HEK293 (cell line): Measurements from ENCODE around the gene KLK10.

Experiments
- AEBP2 ChIP-seq: fragments of 450-650 bp; formaldehyde crosslinking; IDR thresholded peaks from 2 replicates; pipeline ENCODE4 v1.5.1; 2016; ENCODE audit warnings: missing biosample characterization, missing genetic modification characterization, borderline replicate concordance
- BCL11B ChIP-seq: fragments of 450-650 bp; formaldehyde crosslinking; IDR thresholded peaks from 2 replicates; pipeline ENCODE4 v1.5.1; 2016; ENCODE audit warnings: low read depth, missing biosample characterization, missing genetic modification characterization
- OSR2 ChIP-seq: fragments of 450-650 bp; formaldehyde crosslinking; IDR thresholded peaks from 2 replicates; pipeline ENCODE4 v1.5.1; 2016; ENCODE audit warnings: missing biosample characterization, missing genetic modification characterization
- OVOL3 ChIP-seq: fragments of 450-650 bp; formaldehyde crosslinking; IDR thresholded peaks from 2 replicates; pipeline ENCODE4 v1.5.1; 2016; ENCODE audit warnings: missing biosample characterization, missing genetic modification characterization
- SCRT2 ChIP-seq: fragments of 450-650 bp; formaldehyde crosslinking; IDR thresholded peaks from 2 replicates; pipeline ENCODE4 v1.5.1; 2016; ENCODE audit warnings: missing biosample characterization, missing genetic modification characterization
- TCF7L2 ChIP-seq: IDR thresholded peaks from 2 replicates; pipeline ENCODE4 v1.6.1; 2011; ENCODE audit warnings: low read depth, mild to moderate bottlenecking, inconsistent platforms, low read length, moderate library complexity, borderline replicate concordance
- ZBTB1 ChIP-seq: fragments of 450-650 bp; formaldehyde crosslinking; IDR thresholded peaks from 2 replicates; pipeline ENCODE4 v1.5.1; 2016; ENCODE audit warnings: missing biosample characterization, missing genetic modification characterization
- ZBTB20 ChIP-seq: fragments of 450-650 bp; formaldehyde crosslinking; IDR thresholded peaks from 2 replicates; pipeline ENCODE4 v1.5.1; 2016; ENCODE audit warnings: missing biosample characterization, missing genetic modification characterization
- ZNF18 ChIP-seq: fragments of 450-650 bp; formaldehyde crosslinking; IDR thresholded peaks from 2 replicates; pipeline ENCODE4 v1.5.1; 2016; ENCODE audit warnings: missing biosample characterization, missing genetic modification characterization
- ZNF239 ChIP-seq: fragments of 450-650 bp; formaldehyde crosslinking; IDR thresholded peaks from 2 replicates; pipeline ENCODE4 v1.5.1; 2016; ENCODE audit warnings: missing biosample characterization, missing genetic modification characterization
- ZNF24 ChIP-seq: fragments of 450-650 bp; formaldehyde crosslinking; IDR thresholded peaks from 2 replicates; pipeline ENCODE4 v1.5.1; 2016; ENCODE audit warnings: missing biosample characterization, missing genetic modification characterization
- ZNF292 ChIP-seq: fragments of 450-650 bp; formaldehyde crosslinking; IDR thresholded peaks from 2 replicates; pipeline ENCODE4 v1.5.1; 2016; ENCODE audit warnings: low read depth, missing biosample characterization, missing genetic modification characterization, borderline replicate concordance
- ZNF354C ChIP-seq: fragments of 450-650 bp; formaldehyde crosslinking; IDR thresholded peaks from 2 replicates; pipeline ENCODE4 v1.5.1; 2016; ENCODE audit warnings: missing biosample characterization, missing genetic modification characterization, low read depth, borderline replicate concordance
- ZNF416 ChIP-seq: fragments of 450-650 bp; formaldehyde crosslinking; IDR thresholded peaks from 2 replicates; pipeline ENCODE4 v1.5.1; 2016; ENCODE audit warnings: missing biosample characterization, missing genetic modification characterization
- ZNF48 ChIP-seq: fragments of 450-650 bp; formaldehyde crosslinking; IDR thresholded peaks from 2 replicates; pipeline ENCODE4 v1.5.1; 2016; ENCODE audit warnings: missing biosample characterization, missing genetic modification characterization
- ZNF513 ChIP-seq: fragments of 450-650 bp; IDR thresholded peaks from 2 replicates; pipeline ENCODE4 v1.5.1; 2018; ENCODE audit warnings: missing biosample characterization, missing genetic modification characterization
- ZNF530 ChIP-seq: fragments of 450-650 bp; formaldehyde crosslinking; IDR thresholded peaks from 2 replicates; pipeline ENCODE4 v1.5.1; 2016; ENCODE audit warnings: low read depth, missing biosample characterization, missing genetic modification characterization
- ZNF549 ChIP-seq: fragments of 450-650 bp; IDR thresholded peaks from 2 replicates; pipeline ENCODE4 v1.5.1; 2018; ENCODE audit warnings: missing biosample characterization, missing genetic modification characterization, mild to moderate bottlenecking, inconsistent platforms, moderate library complexity
- ZNF677 ChIP-seq: fragments of 450-650 bp; IDR thresholded peaks from 2 replicates; pipeline ENCODE4 v1.5.0; 2018; ENCODE audit warnings: missing biosample characterization, mild to moderate bottlenecking, missing genetic modification characterization, moderate library complexity
- ZNF704 ChIP-seq: fragments of 450-650 bp; formaldehyde crosslinking; IDR thresholded peaks from 2 replicates; pipeline ENCODE4 v1.5.1; 2016; ENCODE audit warnings: missing biosample characterization, missing genetic modification characterization
- ZNF776 ChIP-seq: fragments of 450-650 bp; formaldehyde crosslinking; IDR thresholded peaks from 2 replicates; pipeline ENCODE4 v1.5.0; 2017; ENCODE audit warnings: missing biosample characterization, missing genetic modification characterization, borderline replicate concordance
- ZNF837 ChIP-seq: fragments of 450-650 bp; formaldehyde crosslinking; IDR thresholded peaks from 2 replicates; pipeline ENCODE4 v1.5.1; 2016; ENCODE audit warnings: missing biosample characterization, missing genetic modification characterization
- ZSCAN30 ChIP-seq: fragments of 450-650 bp; IDR thresholded peaks from 2 replicates; pipeline ENCODE4 v1.5.1; 2018; ENCODE audit warnings: missing biosample characterization, mild to moderate bottlenecking, missing genetic modification characterization, moderate library complexity
- TF ChIP-seq, protein P1 (sequence below): fragments of 450-650 bp; formaldehyde crosslinking; IDR thresholded peaks from 2 replicates; pipeline ENCODE4 v1.5.1; 2017; ENCODE audit warnings: missing biosample characterization, missing genetic modification characterization
- TF ChIP-seq, protein P2 (sequence below): fragments of 450-650 bp; formaldehyde crosslinking; IDR thresholded peaks from 2 replicates; pipeline ENCODE4 v1.5.1; 2016; ENCODE audit warnings: missing biosample characterization, missing genetic modification characterization
- TF ChIP-seq, protein P3 (sequence below): fragments of 450-650 bp; formaldehyde crosslinking; IDR thresholded peaks from 2 replicates; pipeline ENCODE4 v1.5.0; 2017; ENCODE audit warnings: missing biosample characterization, missing genetic modification characterization, borderline replicate concordance

The KLK10 gene

DNA sequence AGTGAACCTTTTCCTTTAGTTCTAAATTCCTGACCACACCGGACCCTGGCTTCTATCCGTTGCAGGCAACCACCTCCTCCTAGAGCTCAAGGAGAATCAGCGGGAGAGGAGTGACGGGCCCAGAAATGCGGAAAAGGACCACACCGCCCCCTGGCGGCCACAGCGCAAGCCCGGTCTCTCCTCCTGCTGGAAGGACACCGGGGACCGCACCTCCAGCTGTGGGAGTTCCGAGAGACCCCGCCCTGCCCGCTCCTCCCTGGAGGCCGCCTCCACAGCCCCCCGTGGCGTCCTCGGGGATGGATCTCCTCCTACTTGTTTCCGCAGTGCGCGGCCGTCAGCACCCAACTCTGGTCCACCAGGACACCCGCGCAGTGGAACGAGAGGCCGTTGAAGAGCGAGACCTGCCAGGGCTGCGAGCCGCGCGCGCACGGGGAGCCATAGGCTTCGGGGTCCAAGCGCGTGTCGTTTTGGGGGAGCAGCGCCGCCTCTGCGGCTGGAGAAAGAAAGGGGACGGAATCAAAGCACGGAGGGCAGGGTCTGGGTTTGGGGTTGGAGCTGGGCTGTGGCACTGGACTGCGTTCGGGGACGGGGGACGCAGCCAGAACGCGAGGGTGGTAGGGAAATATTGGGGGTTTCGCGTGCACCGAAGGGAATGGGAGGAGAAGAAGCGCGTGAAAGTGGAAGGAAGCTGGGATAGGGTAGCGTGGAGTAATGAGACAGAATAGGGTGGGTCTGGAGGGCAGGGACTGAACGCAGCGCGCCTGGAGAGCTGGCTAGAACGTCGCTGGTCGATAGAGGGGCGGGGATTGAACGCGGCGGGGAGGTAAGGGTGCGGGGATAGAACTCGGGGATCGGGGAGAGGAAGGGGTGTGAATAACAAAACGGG lies 2.5 kb downstream of the KLK10 start (continued):
- TF ChIP-seq TCF7L2 (no peak), ZNF354C (tag by site-specific recombination) (no peak), ZNF837 (tag by site-specific recombination) (no peak), ZSCAN30 (peak; percentile 69; the same call in 1 of the 2 replicates), SCRT2 (no peak; the same call in 1 of the 2 replicates), ZNF513 (tag by site-specific recombination) (no peak), ZNF776 (tag by site-specific recombination) (no peak), ZBTB20 (peak; percentile 70), ZNF292 (tag by site-specific recombination) (no peak), ZNF239 (tag by site-specific recombination) (no peak), ZNF416 (tag by site-specific recombination) (no peak), ZNF24 (no peak; the same call in 1 of the 2 replicates), ZNF18 (no peak), ZBTB1 (tag by site-specific recombination) (no peak), ZNF677 (tag by site-specific recombination) (no peak), OVOL3 (no peak), ZNF549 (tag by site-specific recombination) (no peak), BCL11B (tag by site-specific recombination) (no peak), ZNF530 (tag by site-specific recombination) (no peak), AEBP2 (tag by site-specific recombination) (no peak), ZNF704 (tag by site-specific recombination) (no peak), ZNF48 (tag by site-specific recombination) (no peak), OSR2 (no peak)
- TF ChIP-seq, protein P1, sequence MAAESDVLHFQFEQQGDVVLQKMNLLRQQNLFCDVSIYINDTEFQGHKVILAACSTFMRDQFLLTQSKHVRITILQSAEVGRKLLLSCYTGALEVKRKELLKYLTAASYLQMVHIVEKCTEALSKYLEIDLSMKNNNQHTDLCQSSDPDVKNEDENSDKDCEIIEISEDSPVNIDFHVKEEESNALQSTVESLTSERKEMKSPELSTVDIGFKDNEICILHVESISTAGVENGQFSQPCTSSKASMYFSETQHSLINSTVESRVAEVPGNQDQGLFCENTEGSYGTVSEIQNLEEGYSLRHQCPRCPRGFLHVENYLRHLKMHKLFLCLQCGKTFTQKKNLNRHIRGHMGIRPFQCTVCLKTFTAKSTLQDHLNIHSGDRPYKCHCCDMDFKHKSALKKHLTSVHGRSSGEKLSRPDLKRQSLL, result 0 out of 2 replicates have a peak, but pooled peaks have one; percentile 18
- TF ChIP-seq, protein P2, sequence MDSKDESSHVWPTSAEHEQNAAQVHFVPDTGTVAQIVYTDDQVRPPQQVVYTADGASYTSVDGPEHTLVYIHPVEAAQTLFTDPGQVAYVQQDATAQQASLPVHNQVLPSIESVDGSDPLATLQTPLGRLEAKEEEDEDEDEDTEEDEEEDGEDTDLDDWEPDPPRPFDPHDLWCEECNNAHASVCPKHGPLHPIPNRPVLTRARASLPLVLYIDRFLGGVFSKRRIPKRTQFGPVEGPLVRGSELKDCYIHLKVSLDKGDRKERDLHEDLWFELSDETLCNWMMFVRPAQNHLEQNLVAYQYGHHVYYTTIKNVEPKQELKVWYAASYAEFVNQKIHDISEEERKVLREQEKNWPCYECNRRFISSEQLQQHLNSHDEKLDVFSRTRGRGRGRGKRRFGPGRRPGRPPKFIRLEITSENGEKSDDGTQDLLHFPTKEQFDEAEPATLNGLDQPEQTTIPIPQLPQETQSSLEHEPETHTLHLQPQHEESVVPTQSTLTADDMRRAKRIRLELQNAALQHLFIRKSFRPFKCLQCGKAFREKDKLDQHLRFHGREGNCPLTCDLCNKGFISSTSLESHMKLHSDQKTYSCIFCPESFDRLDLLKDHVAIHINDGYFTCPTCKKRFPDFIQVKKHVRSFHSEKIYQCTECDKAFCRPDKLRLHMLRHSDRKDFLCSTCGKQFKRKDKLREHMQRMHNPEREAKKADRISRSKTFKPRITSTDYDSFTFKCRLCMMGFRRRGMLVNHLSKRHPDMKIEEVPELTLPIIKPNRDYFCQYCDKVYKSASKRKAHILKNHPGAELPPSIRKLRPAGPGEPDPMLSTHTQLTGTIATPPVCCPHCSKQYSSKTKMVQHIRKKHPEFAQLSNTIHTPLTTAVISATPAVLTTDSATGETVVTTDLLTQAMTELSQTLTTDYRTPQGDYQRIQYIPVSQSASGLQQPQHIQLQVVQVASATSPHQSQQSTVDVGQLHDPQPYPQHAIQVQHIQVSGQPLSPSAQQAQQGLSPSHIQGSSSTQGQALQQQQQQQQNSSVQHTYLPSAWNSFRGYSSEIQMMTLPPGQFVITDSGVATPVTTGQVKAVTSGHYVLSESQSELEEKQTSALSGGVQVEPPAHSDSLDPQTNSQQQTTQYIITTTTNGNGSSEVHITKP (tag by site-specific recombination), result peak; percentile 69
- TF ChIP-seq, protein P3, sequence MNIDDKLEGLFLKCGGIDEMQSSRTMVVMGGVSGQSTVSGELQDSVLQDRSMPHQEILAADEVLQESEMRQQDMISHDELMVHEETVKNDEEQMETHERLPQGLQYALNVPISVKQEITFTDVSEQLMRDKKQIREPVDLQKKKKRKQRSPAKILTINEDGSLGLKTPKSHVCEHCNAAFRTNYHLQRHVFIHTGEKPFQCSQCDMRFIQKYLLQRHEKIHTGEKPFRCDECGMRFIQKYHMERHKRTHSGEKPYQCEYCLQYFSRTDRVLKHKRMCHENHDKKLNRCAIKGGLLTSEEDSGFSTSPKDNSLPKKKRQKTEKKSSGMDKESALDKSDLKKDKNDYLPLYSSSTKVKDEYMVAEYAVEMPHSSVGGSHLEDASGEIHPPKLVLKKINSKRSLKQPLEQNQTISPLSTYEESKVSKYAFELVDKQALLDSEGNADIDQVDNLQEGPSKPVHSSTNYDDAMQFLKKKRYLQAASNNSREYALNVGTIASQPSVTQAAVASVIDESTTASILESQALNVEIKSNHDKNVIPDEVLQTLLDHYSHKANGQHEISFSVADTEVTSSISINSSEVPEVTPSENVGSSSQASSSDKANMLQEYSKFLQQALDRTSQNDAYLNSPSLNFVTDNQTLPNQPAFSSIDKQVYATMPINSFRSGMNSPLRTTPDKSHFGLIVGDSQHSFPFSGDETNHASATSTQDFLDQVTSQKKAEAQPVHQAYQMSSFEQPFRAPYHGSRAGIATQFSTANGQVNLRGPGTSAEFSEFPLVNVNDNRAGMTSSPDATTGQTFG (tag by site-specific recombination), result no peak
